ENCODE measurements around the gene ARID5A.
"Not testable (repeated sequence)": the region's sequence is repeated elsewhere in the genome, so short reads cannot be mapped to it uniquely, and the experiment has no call there.

The ARID5A gene, protein sequence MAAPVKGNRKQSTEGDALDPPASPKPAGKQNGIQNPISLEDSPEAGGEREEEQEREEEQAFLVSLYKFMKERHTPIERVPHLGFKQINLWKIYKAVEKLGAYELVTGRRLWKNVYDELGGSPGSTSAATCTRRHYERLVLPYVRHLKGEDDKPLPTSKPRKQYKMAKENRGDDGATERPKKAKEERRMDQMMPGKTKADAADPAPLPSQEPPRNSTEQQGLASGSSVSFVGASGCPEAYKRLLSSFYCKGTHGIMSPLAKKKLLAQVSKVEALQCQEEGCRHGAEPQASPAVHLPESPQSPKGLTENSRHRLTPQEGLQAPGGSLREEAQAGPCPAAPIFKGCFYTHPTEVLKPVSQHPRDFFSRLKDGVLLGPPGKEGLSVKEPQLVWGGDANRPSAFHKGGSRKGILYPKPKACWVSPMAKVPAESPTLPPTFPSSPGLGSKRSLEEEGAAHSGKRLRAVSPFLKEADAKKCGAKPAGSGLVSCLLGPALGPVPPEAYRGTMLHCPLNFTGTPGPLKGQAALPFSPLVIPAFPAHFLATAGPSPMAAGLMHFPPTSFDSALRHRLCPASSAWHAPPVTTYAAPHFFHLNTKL

GRCh38 chr2:96536445-96537065 is at the start of gene ARID5A:
Gene ARID5A, plus strand, starts transcription at chr2:96536752. Its CDS starts 75 bp downstream, at chr2:96536827.
- in situ Hi-C loops (cut with HindIII; ENCODE audit: low sequenced_read_pairs), result no loop called here

DNA sequence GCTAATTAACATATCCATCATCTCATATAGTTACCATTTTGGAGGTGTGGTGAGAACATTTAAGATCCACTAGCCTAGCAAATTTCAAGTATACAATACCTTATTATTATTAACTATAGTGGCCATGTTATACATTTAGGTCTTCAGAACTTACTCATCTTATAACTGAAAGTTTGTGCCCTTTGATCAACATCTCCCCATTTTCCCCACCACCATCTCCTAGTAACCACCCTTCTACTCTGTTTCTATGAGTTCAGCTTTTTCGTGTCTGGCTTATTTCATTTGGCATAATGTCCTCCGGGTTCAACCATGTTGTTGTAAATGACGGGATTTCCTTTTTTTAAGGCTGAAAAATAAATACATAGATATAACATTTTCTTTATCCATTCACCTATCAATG is 47.3 kb upstream of the ARID5A start:
- in situ Hi-C loops (cut with HindIII; ENCODE audit: low sequenced_read_pairs), result no loop called here

GRCh38 chr2:96489663-96490062 is 46.9 kb upstream of the ARID5A start:
- in situ Hi-C loops (cut with HindIII; ENCODE audit: low sequenced_read_pairs), result no loop called here

DNA sequence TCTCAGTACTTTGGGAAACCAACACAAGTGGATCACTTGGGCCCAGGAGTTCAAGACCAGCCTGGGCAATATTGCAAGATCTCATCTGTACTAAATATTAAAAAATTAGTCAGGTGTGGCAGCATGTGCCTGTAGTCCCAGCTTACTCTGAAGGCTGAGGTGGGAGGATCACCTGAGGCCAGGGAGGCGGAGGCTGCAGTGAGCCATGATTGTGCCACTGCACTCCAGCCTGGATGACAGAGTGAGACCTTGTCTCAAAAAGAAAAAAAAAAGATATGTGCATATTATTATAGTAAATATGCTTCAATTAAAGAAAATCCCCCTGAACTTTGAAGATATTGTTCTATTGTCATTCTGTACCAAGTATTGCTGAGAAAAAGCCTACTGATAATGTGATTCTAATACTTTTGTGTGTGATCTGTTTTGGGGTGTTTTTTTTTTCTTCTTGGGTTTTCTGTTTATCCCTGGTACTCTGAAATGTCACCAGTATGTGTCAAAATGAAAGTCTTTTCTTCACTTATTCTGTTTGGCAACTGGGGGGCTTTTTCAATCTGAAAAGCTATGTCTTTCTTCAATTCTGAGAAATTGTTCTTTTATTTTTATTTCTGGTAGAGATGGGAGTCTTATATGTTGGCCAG is 44.6 kb upstream of the ARID5A start:
- in situ Hi-C loops (cut with HindIII; ENCODE audit: low sequenced_read_pairs), result no loop called here

DNA sequence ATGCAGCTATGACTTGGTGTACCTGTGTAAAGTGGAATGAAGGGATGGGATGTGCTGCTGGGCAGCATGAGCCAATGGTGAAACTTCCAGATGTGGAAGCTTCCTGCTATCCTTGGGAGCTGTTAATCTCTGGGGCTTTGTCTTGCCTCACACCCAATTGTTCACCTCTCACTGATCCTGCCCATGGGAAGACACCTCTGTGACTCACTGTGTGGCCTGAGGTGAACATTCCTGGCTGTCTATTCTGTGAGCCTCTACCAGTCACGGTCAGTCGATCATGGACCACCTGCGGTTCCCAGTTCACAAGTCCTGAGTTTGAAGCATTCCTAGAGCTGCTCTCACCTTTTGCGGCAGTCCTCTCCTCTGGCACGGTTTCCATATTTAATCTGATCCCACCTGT is 43.5 kb upstream of the ARID5A start:
- in situ Hi-C loops (cut with HindIII; ENCODE audit: low sequenced_read_pairs), result no loop called here

DNA sequence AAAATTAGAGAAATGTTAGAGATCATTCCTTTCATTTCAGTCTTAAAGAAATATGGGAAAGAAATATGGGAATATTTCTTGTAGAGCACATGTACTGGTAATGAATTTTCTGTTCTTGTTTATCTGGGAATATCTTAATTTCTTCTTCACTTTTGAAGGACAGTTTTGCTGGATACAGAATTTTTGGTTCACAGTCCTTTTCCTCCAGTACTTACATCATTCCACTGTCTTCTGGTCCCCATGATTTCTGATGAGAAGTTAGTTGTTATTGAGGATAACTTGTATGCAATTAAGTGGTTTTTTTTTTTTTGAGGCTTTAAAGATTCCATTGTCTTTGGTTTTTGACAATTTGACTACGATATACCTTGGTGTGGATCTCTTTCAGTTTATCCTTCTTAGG is 42.4 kb upstream of the ARID5A start:
- in situ Hi-C loops (cut with HindIII; ENCODE audit: low sequenced_read_pairs), result no loop called here

- in situ Hi-C loops (cut with HindIII; ENCODE audit: low sequenced_read_pairs), result no loop called here
These were observed 40.4 kb upstream of the ARID5A start for GRCh38 chr2:96495982-96496629.

GRCh38 chr2:96498021-96498431 is 38.5 kb upstream of the ARID5A start:
- in situ Hi-C loops (cut with HindIII; ENCODE audit: low sequenced_read_pairs), result no loop called here

DNA sequence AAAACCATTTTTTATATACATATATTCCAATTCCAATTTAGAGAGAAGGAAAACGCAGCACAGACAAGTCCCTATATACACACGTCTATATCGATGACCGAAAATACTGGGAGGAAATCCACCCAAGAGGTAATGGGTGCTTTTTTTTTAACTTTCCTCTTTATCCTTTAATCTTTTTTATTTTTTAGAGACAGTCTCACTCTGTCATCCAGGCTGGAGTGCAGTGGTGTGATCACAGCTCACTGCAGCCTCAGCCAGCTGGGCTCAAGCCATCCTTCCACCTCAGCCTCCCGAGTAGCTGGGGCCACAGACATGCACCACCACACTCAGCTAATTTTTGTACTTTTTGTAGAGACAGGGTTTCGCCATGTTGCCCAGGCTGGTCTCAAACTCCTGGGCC is 37.9 kb upstream of the ARID5A start:
- in situ Hi-C loops (cut with HindIII; ENCODE audit: low sequenced_read_pairs), result not testable (repeated sequence)

DNA sequence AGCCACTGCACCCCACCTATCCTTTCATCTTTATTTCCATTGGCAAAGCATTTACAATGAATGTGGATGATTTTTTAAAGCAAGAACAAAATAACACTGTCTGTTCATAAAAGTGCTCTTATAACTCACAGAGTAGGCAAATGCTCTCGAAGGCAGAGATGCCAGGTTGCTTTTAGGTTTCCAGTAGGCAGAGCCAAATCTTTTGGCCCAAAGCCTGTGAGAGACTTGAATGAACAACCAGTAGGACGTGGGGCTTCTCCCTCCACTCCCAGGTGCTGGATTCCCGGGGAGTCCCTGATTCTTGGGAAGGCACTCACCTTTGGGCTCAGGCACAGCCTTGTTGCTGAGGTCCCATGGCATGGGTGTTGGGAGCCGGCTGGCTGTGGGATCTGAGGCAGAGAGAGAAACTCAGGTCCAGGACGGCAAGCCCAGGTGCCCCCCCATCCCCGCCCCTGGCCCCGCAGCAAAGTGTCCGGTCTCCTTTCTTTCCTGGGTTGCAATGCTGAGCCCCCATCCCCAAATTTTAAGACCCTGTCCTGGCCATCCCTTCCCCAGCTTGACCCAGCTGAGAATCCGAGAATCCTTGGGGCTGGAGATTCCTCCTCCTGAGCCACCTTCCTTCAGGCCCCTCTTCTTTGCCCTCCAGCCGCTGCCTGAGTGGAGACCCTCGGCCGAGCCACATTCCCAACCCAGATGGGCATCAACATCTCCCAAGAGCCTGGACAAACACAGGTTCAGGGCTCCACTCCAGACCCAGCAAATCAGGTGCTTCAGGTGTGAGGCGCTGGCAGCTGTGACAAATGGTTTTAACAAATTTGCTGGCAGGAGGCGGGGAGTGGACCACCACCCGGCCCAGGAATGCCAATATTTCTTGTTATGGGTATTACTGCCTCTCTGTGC is 37.2 kb upstream of the ARID5A start:
- in situ Hi-C loops (cut with HindIII; ENCODE audit: low sequenced_read_pairs), result no loop called here

GRCh38 chr2:96500385-96501066 is 36.0 kb upstream of the ARID5A start:
- in situ Hi-C loops (cut with HindIII; ENCODE audit: low sequenced_read_pairs), result no loop called here

DNA sequence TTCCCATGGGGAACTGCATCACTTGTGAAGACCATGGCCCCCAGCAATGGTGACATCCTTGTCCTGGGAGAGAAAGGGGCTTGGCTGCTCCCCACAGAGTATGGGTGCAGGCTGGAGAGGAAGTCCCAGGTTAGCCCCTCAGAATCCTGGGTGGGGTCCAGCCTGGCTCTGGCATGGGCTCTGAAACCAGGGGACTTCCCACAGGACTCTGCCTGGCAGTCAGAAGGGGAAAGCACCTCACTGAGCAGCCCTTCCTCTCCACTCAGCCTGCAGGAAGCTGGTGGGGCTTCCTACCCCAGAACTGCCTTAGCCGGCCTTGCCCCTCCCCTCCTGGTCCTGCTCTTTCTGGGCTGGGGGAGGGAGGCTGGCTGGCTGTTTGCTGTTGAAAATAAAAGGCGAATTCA is 35.1 kb upstream of the ARID5A start:
- in situ Hi-C loops (cut with HindIII; ENCODE audit: low sequenced_read_pairs), result no loop called here

GRCh38 chr2:96501886-96502810 is 34.4 kb upstream of the ARID5A start:
- in situ Hi-C loops (cut with HindIII; ENCODE audit: low sequenced_read_pairs), result no loop called here

DNA sequence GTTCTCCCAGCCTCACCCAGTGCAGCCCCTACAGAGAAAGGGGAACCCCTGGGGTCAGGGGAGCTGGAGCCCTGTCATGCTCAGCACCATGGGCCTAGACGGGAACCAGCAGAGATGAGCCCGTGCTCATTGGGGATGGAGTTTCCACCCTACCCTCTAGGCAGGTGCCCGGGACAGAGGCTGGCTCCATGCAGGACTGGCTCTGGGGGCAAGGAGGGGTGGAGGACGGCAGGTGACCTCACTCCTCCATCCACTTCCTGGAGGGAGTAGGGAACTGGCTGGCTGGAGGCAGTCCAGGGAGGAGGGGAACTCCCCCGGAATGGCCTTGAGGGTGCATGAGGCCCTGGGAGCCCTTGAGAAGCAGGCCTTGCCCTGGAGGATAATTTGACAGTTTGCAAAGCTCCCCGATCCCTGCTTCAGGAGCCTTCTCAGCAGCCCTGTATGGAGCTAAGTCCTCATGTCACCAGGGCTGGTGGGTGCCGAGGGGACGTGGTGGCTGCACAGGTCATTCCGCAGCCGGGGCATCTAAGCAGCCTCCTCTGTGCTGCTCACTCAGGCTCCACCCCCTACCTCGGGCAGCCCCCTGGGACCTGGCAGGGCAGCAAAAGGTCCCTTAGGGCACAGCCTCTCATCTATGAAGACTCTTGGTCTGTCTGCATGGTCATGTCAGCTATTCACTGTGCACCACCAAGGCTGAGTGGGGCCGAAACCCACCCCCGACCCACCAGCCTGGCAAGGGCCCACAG is 33.5 kb upstream of the ARID5A start:
- in situ Hi-C loops (cut with HindIII; ENCODE audit: low sequenced_read_pairs), result no loop called here

GRCh38 chr2:96503637-96504243 is 32.8 kb upstream of the ARID5A start:
- in situ Hi-C loops (cut with HindIII; ENCODE audit: low sequenced_read_pairs), result no loop called here

DNA sequence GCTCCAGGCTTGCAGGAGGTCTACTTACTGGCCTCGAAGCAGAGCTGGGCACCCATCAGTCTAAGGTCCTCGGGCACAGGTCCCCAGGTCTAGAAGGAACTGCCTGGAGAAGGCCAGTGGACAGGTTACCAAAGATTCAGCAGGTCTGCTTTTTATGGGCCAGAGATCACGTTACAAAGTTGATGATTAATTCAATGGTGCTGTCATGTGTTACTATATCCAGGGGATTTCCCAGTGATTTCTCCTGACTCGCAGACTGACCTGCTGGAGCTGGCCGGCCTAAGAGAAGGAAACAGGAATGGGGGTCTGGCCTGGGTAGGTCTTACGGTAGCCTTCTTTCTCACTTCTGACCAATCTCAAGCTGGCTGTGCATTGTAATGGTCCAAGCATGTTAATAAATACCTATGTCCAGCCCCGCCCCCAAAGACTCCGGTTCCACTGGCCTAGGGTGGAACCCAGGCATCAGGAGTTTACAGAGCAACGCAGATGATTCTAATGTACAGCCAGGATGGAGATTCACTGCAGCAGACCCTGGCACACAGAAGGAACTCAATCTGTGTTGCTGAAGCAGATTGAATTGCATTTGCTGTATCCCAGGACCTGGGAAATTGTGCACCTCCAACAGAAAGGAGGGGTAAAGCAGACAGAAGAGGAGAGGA is 31.2 kb upstream of the ARID5A start, which contains the start of gene NEURL3:
Gene NEURL3 (minus strand): TSS at position 127 of the 659 bp plus-strand sequence. CDS start 71 bp downstream, at position 56.
- in situ Hi-C loops (cut with HindIII; ENCODE audit: low sequenced_read_pairs), result no loop called here

All from endothelial cell of hepatic sinusoid (primary cell).